Hepatocyte (in vitro differentiated cells): ENCODE results near the gene BRSK1. TPM values are rescaled to one million over a fixed set of nuclear protein-coding genes. Genes with fewer than 3 reads are reported as not detected.
A peak's percentile ranks its signal among the peaks of the same experiment; 100 is the strongest.

Experiments used
- DNase-seq: peaks from one replicate; pipeline ENCODE4 v3.0.0-alpha.2; 2016; ENCODE audit warnings: low spot score
- H2AFZ ChIP-seq: fragments of 200-600 bp; sonication (generic); 2 replicates; pipeline ENCODE4 v1.6.0; 2016; ENCODE audit warnings: antibody characterized with exemption, mild to moderate bottlenecking
- H3K27ac ChIP-seq: fragments of 200-600 bp; sonication (generic); 2 replicates; pipeline ENCODE4 v1.5.1; 2016; ENCODE audit warnings: mild to moderate bottlenecking
- H3K27me3 ChIP-seq: fragments of 200-600 bp; sonication (generic); 2 replicates; pipeline ENCODE4 v1.6.1; 2016
- H3K36me3 ChIP-seq: fragments of 200-600 bp; sonication (generic); replicated peaks from 2 replicates; pipeline ENCODE4 v1.5.1; 2016; ENCODE audit warnings: low read depth; ENCODE audit not compliant: insufficient read depth
- H3K4me1 ChIP-seq: fragments of 200-600 bp; sonication (generic); 2 replicates; pipeline ENCODE4 v1.5.1; 2016; ENCODE audit warnings: mild to moderate bottlenecking, moderate library complexity; ENCODE audit not compliant: insufficient read depth
- H3K4me2 ChIP-seq: fragments of 200-600 bp; sonication (generic); 2 replicates; pipeline ENCODE4 v1.6.0; 2016
- H3K4me3 ChIP-seq: fragments of 200-600 bp; sonication (generic); 2 replicates; pipeline ENCODE4 v1.5.1; 2016; ENCODE audit warnings: mild to moderate bottlenecking
- H3K79me2 ChIP-seq: fragments of 200-600 bp; sonication (generic); 2 replicates; pipeline ENCODE4 v1.6.0; 2017; ENCODE audit warnings: mild to moderate bottlenecking
- H3K9me2 ChIP-seq: fragments of 200-600 bp; sonication (generic); replicated peaks from 2 replicates; pipeline ENCODE4 v1.6.0; 2017; ENCODE audit warnings: mild to moderate bottlenecking; ENCODE audit not compliant: insufficient read depth
- H3K9me3 ChIP-seq: fragments of 200-600 bp; sonication (generic); 2 replicates; pipeline ENCODE4 v1.5.1; 2016; ENCODE audit warnings: low read depth, mild to moderate bottlenecking
- H4K20me1 ChIP-seq: fragments of 200-600 bp; sonication (generic); 2 replicates; pipeline ENCODE4 v1.6.0; 2016; ENCODE audit warnings: mild to moderate bottlenecking; ENCODE audit not compliant: insufficient read depth, poor library complexity, severe bottlenecking
- EZH2 ChIP-seq: fragments of 200-600 bp; sonication (generic); IDR thresholded peaks from 2 replicates; pipeline ENCODE4 v1.6.1; 2016; ENCODE audit warnings: antibody characterized with exemption, mild to moderate bottlenecking, borderline replicate concordance
- EZH2phosphoT487 ChIP-seq: fragments of 200-600 bp; sonication (generic); IDR thresholded peaks from one replicate; pipeline ENCODE4 v1.6.1; 2018; ENCODE audit warnings: antibody characterized with exemption, mild to moderate bottlenecking, low read depth, moderate library complexity; ENCODE audit not compliant: unreplicated experiment, severe bottlenecking
- WGBS: methylation state at CpG from one replicate; pipeline ENCODE4 v1.1.6; 2016; ENCODE audit warnings: low lambda C conversion rate; ENCODE audit errors: missing lambda C conversion rate; 5-methylcytosine and 5-hydroxymethylcytosine counted together
- polyA plus RNA-seq: library from polyadenylated mRNA; unstranded; fragments of >200 nt; fragmentation: Nextera tagmentation; extraction: Ambion mirVana; gene quantifications from 2 replicates; pipeline ENCODE4 v1.2.1, GENCODE V29; 2016
- total RNA-seq: library from RNA; depleted of rRNA; stranded (reverse); fragments of >200 nt; gene quantifications from 2 replicates; pipeline ENCODE4 v1.2.3, GENCODE V29; 2014
- TF ChIP-seq, protein P1 (sequence below): fragments of 200-600 bp; sonication (generic); IDR thresholded peaks from 2 replicates; pipeline ENCODE4 v1.5.1; 2016; ENCODE audit warnings: antibody characterized with exemption, mild to moderate bottlenecking; ENCODE audit not compliant: poor library complexity

The BRSK1 gene
- total and polyA plus RNA-seq, 2 experiments from 2014 or later = 2.4 to 13.2 TPM

DNA sequence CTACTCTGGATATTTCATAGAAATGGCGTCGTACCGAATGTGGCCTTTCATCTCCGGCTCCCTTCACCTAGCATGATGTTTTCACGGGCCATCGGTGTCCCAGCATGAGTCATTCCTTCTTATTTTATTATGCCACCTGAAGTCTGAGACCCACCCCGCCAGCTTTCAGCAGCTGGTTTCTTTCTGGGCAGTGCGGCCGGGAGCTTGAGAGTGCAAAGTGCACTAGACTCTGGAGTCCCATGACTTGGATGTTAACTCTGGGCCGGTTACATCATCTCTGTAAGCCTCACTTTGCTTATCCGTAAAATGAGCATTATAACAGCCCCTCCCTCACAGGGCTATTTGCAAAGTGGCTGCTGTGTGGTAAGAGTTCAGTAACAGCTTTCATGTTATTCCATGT lies 50.1 kb downstream of the BRSK1 start:
- WGBS = 55% methylated on average over 11 of the region's 11 CpGs
- H3K36me3 ChIP-seq = no peaks in the 10 kb centered on the region
- no peaks in the 10 kb centered on the region for H3K79me2 ChIP-seq
- H3K9me3 ChIP-seq = no peaks in the 10 kb centered on the region
- H3K4me1 ChIP-seq = peaks cover 4% of the 10 kb centered on the region
- no peaks in the 10 kb centered on the region for H3K27me3 ChIP-seq
- H3K4me2 ChIP-seq = no peak overlapping the region
- no peaks in the 10 kb centered on the region for H4K20me1 ChIP-seq
- TF ChIP-seq, protein P1, sequence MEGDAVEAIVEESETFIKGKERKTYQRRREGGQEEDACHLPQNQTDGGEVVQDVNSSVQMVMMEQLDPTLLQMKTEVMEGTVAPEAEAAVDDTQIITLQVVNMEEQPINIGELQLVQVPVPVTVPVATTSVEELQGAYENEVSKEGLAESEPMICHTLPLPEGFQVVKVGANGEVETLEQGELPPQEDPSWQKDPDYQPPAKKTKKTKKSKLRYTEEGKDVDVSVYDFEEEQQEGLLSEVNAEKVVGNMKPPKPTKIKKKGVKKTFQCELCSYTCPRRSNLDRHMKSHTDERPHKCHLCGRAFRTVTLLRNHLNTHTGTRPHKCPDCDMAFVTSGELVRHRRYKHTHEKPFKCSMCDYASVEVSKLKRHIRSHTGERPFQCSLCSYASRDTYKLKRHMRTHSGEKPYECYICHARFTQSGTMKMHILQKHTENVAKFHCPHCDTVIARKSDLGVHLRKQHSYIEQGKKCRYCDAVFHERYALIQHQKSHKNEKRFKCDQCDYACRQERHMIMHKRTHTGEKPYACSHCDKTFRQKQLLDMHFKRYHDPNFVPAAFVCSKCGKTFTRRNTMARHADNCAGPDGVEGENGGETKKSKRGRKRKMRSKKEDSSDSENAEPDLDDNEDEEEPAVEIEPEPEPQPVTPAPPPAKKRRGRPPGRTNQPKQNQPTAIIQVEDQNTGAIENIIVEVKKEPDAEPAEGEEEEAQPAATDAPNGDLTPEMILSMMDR = no peak
- TF ChIP-seq EZH2phosphoT487 (no peak), EZH2 (no peak)
- H3K27ac ChIP-seq = peak overlapping the region; percentile 91
- H3K4me3 ChIP-seq = no peak overlapping the region
- DNase-seq = peak; percentile 89
- no peaks in the 10 kb centered on the region for H3K9me2 ChIP-seq
- no peak overlapping the region for H2AFZ ChIP-seq

- Histone ChIP-seq H3K36me3 (no peaks in the 10 kb centered on the region), H3K9me2 (no peaks in the 10 kb centered on the region), H3K27ac (no peak overlapping the region), H3K27me3 (no peaks in the 10 kb centered on the region), H3K9me3 (no peaks in the 10 kb centered on the region), H2AFZ (no peak overlapping the region), H3K4me3 (no peak overlapping the region), H3K79me2 (peaks cover 10% of the 10 kb centered on the region), H3K4me1 (peaks cover 4% of the 10 kb centered on the region), H4K20me1 (no peaks in the 10 kb centered on the region), H3K4me2 (no peak overlapping the region)
- TF ChIP-seq, protein P1 = no peak
- TF ChIP-seq EZH2 = no peak
- no peak for TF ChIP-seq EZH2phosphoT487
- no peak for DNase-seq
- WGBS = 88% methylated on average over 7 of the region's 7 CpGs
These were observed 52.3 kb downstream of the BRSK1 start for GRCh38 chr19:55336101-55336500.

- Histone ChIP-seq H3K9me3 (no peaks in the 10 kb centered on the region), H3K9me2 (no peaks in the 10 kb centered on the region), H4K20me1 (peaks cover 5% of the 10 kb centered on the region), H3K4me2 (peak within 1 kb of the TSS; percentile 94), H3K4me3 (peak within 1 kb of the TSS; percentile 66), H3K79me2 (peaks cover 16% of the 10 kb centered on the region), H2AFZ (peak within 1 kb of the TSS; percentile 18), H3K4me1 (no peaks in the 10 kb centered on the region), H3K27me3 (no peaks in the 10 kb centered on the region), H3K36me3 (no peaks in the 10 kb centered on the region), H3K27ac (peak within 1 kb of the TSS; percentile 94)
- WGBS = 1% methylated on average over 57 of the region's 63 CpGs
- DNase-seq = peak; percentile 100
- TF ChIP-seq, protein P1 = no peak
- TF ChIP-seq EZH2phosphoT487 (no peak), EZH2 (no peak)
These were observed 55.5 kb downstream of the BRSK1 start, which contains the start of gene KMT5C for GRCh38 chr19:55339105-55339888. Gene KMT5C, plus strand, starts transcription at chr19:55339876. Its CDS starts 2,061 bp downstream, at chr19:55341937.
